SK-N-SH treated with all-trans-retinoic acid at 6 μM for 48 hours (cell line): ENCODE measurements around the gene SPEF1.

Source experiments
- ATAC-seq: fragments of 200-7000 bp; cut with Tn5 transposase; 3 replicates; pipeline ENCODE4 v1.9.1; 2020; ENCODE audit warnings: mild to moderate bottlenecking, moderate library complexity
- ARNTL ChIP-seq: fragments of 450-650 bp; formaldehyde crosslinking; IDR thresholded peaks from 2 replicates; pipeline ENCODE4 v1.5.0; 2020; ENCODE audit warnings: low read depth, mild to moderate bottlenecking, moderate library complexity, borderline replicate concordance
- BACH2 ChIP-seq: fragments of 250-450 bp; sonication (Bioruptor Pico); IDR thresholded peaks from 2 replicates; pipeline ENCODE4 v1.9.0; 2021; ENCODE audit warnings: mild to moderate bottlenecking, borderline replicate concordance
- CSDC2 ChIP-seq: fragments of 250-450 bp; sonication (Bioruptor Pico); IDR thresholded peaks from 2 replicates; pipeline ENCODE4 v1.5.0; 2020; ENCODE audit warnings: mild to moderate bottlenecking, moderate library complexity
- ESRRG ChIP-seq: fragments of 250-450 bp; sonication (Bioruptor Pico); IDR thresholded peaks from 2 replicates; pipeline ENCODE4 v1.6.1; 2021; ENCODE audit warnings: mild to moderate bottlenecking
- GLIS3 ChIP-seq: fragments of 250-450 bp; sonication (Bioruptor Pico); IDR thresholded peaks from 2 replicates; pipeline ENCODE4 v1.5.0; 2020; ENCODE audit warnings: mild to moderate bottlenecking, moderate library complexity
- ISL1 ChIP-seq: fragments of 250-450 bp; sonication (Bioruptor Pico); IDR thresholded peaks from 2 replicates; pipeline ENCODE4 v2.1.2; 2022; ENCODE audit warnings: mild to moderate bottlenecking, moderate library complexity
- OSR1 ChIP-seq: fragments of 250-450 bp; sonication (Bioruptor Pico); IDR thresholded peaks from 2 replicates; pipeline ENCODE4 v1.8.0; 2022; ENCODE audit warnings: moderate library complexity, mild to moderate bottlenecking, inconsistent platforms
- PPARA ChIP-seq: fragments of 250-450 bp; sonication (Bioruptor Pico); IDR thresholded peaks from 2 replicates; pipeline ENCODE4 v1.5.0; 2020; ENCODE audit warnings: mild to moderate bottlenecking, borderline replicate concordance
- RARB ChIP-seq: fragments of 250-450 bp; sonication (Bioruptor Pico); IDR thresholded peaks from 2 replicates; pipeline ENCODE4 v1.8.0; 2021; ENCODE audit warnings: mild to moderate bottlenecking, moderate library complexity
- SNAI2 ChIP-seq: fragments of 250-450 bp; sonication (Bioruptor Pico); IDR thresholded peaks from 2 replicates; pipeline ENCODE4 v1.5.0; 2020; ENCODE audit warnings: mild to moderate bottlenecking, moderate library complexity
- TCF4 ChIP-seq: fragments of 250-450 bp; sonication (Bioruptor Pico); IDR thresholded peaks from 2 replicates; pipeline ENCODE4 v1.8.0; 2021; ENCODE audit warnings: mild to moderate bottlenecking, moderate library complexity, borderline replicate concordance
- TOX ChIP-seq: fragments of 250-450 bp; sonication (Bioruptor Pico); IDR thresholded peaks from 2 replicates; pipeline ENCODE4 v1.8.0; 2021; ENCODE audit warnings: mild to moderate bottlenecking, moderate library complexity, borderline replicate concordance
- ZC3H10 ChIP-seq: fragments of 250-450 bp; sonication (Bioruptor Pico); IDR thresholded peaks from 2 replicates; pipeline ENCODE4 v1.5.1; 2021; ENCODE audit warnings: mild to moderate bottlenecking, moderate library complexity
- ZFP30 ChIP-seq: fragments of 450-650 bp; formaldehyde crosslinking; IDR thresholded peaks from 2 replicates; pipeline ENCODE4 v1.5.0; 2022; ENCODE audit warnings: mild to moderate bottlenecking, moderate library complexity
- ZNF565 ChIP-seq: fragments of 450-650 bp; formaldehyde crosslinking; conservative IDR thresholded peaks from 2 replicates; pipeline ENCODE4 v1.5.0; 2020; ENCODE audit warnings: low read depth, mild to moderate bottlenecking, moderate library complexity
- ZNF70 ChIP-seq: fragments of 450-650 bp; formaldehyde crosslinking; IDR thresholded peaks from 2 replicates; pipeline ENCODE4 v1.5.0; 2020; ENCODE audit warnings: mild to moderate bottlenecking, moderate library complexity
- ZNF8 ChIP-seq: fragments of 450-650 bp; formaldehyde crosslinking; IDR thresholded peaks from 2 replicates; pipeline ENCODE4 v1.5.0; 2020; ENCODE audit warnings: mild to moderate bottlenecking, moderate library complexity
- TF ChIP-seq, protein P1 (sequence below): fragments of 250-450 bp; sonication (Bioruptor Pico); IDR thresholded peaks from 2 replicates; pipeline ENCODE4 v1.5.1; 2021; ENCODE audit warnings: mild to moderate bottlenecking, moderate library complexity
- TF ChIP-seq, protein P2 (sequence below): fragments of 250-450 bp; sonication (Bioruptor Pico); IDR thresholded peaks from 2 replicates; pipeline ENCODE4 v1.5.1; 2020; ENCODE audit warnings: low read depth, mild to moderate bottlenecking, moderate library complexity
- TF ChIP-seq, protein P3 (sequence below): fragments of 250-450 bp; sonication (Bioruptor Pico); IDR thresholded peaks from 2 replicates; pipeline ENCODE4 v1.5.0; 2020; ENCODE audit warnings: mild to moderate bottlenecking, moderate library complexity
- TF ChIP-seq, protein P4 (sequence below): fragments of 250-450 bp; sonication (Bioruptor Pico); IDR thresholded peaks from 2 replicates; pipeline ENCODE4 v1.8.0; 2020; ENCODE audit warnings: mild to moderate bottlenecking, moderate library complexity, borderline replicate concordance

Gene SPEF1

DNA sequence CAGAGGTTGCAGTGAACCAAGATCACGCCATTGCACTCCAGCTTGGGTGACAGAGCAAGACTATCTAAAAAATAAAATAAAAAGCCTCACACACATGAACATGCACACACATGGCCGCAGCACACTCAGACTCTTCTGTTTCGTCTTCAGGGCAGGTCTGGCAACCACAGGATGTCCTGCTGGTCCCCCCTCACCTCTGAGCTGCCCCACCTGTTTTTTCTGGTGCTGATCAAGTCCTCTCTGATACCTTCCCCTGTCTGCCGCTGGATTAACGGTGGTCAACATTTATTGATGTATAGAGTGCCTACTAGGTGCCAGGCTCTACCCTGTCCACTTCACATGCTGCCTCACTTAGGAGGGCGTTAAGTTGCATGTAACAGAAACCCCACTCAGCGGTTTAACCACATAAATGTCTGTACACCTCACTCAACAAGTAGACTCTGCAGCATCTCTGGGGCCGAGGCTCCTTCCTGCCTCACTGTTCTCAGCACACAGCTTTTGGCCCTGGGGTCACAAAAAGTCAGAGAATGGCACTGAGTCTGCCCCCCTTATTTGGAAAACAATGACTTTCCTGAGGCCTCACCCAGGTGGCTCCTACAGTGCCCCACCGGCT is 34.6 kb upstream of the SPEF1 start:
- ATAC-seq: no peak
- no peak for TF ChIP-seq PPARA

DNA sequence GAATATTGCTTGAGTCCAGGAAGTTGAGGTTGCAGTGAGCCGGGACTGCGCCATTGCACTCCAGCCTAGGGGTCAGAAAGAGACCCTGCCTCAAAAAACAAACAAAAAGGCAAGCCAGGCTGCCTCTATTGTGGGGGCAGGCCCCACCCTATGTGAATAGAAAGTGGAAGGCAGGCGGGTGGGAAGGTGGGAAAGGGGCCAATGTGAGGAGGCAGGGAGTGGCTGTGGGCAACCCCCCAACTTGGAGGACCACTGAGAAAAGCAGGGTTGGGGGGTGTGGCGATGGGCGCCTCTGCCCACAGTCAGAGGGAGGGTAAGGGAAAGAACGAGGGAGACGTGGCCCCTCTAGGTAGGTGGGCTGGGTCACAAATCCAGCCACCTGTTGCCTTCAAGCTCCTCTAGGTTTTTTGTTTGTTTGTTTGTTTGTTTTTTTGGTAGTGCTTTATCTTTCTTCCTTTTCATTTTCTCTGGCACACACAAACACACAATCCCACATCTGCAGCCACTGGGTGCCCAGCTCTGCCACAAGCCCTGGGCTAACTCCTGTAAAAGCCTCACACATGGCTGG is 33.8 kb upstream of the SPEF1 start:
- no peak for ATAC-seq
- TF ChIP-seq ISL1 (no peak), RARB (CRISPR knock-in tag) (no peak), ZNF70 (CRISPR knock-in tag) (no peak), ZFP30 (no peak)
- TF ChIP-seq, protein P1, sequence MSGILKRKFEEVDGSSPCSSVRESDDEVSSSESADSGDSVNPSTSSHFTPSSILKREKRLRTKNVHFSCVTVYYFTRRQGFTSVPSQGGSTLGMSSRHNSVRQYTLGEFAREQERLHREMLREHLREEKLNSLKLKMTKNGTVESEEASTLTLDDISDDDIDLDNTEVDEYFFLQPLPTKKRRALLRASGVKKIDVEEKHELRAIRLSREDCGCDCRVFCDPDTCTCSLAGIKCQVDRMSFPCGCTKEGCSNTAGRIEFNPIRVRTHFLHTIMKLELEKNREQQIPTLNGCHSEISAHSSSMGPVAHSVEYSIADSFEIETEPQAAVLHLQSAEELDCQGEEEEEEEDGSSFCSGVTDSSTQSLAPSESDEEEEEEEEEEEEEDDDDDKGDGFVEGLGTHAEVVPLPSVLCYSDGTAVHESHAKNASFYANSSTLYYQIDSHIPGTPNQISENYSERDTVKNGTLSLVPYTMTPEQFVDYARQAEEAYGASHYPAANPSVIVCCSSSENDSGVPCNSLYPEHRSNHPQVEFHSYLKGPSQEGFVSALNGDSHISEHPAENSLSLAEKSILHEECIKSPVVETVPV (CRISPR knock-in tag): no peak
- TF ChIP-seq, protein P2, sequence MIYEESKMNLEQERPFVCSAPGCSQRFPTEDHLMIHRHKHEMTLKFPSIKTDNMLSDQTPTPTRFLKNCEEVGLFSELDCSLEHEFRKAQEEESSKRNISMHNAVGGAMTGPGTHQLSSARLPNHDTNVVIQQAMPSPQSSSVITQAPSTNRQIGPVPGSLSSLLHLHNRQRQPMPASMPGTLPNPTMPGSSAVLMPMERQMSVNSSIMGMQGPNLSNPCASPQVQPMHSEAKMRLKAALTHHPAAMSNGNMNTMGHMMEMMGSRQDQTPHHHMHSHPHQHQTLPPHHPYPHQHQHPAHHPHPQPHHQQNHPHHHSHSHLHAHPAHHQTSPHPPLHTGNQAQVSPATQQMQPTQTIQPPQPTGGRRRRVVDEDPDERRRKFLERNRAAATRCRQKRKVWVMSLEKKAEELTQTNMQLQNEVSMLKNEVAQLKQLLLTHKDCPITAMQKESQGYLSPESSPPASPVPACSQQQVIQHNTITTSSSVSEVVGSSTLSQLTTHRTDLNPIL (CRISPR knock-in tag): no peak
- TF ChIP-seq, all 23 proteins: peak for 0

DNA sequence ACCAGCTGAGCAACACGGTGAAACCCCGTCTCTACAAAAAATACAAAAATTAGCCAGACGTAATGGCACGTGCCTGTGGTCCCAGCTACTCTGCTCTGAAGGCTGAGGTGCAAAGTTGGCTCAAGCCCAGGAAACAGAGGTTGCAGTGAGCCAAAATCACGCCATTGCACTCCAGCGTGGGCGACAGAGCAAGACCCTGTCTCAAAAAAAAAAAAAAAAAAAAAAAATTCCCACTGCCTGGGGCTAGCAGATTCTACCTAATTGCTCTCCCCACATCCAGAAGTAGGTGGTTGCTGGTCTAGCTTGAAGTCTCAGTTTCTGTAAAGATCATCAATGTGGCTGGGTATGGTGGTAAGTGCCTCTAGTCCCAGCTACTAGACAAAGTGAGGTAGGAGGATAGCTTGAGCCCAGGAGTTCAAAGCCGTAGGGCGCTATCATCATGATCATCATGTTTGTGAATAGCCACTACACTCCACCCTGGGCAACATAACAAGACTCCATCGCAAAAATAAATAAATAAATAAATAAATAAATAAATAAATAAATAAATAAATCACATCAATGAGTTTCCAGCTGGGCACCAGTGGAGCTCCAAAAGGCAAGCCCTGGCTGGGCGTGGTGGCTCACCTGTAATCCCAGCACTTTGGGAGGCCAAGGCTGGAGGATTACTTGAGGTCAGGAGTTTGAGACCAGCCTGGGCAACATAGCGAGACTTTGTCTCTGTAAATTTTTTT is 32.8 kb upstream of the SPEF1 start:
- TF ChIP-seq ZFP30 (no peak), ZNF8 (CRISPR knock-in tag) (no peak), ESRRG (no peak)
- no peak for ATAC-seq

DNA sequence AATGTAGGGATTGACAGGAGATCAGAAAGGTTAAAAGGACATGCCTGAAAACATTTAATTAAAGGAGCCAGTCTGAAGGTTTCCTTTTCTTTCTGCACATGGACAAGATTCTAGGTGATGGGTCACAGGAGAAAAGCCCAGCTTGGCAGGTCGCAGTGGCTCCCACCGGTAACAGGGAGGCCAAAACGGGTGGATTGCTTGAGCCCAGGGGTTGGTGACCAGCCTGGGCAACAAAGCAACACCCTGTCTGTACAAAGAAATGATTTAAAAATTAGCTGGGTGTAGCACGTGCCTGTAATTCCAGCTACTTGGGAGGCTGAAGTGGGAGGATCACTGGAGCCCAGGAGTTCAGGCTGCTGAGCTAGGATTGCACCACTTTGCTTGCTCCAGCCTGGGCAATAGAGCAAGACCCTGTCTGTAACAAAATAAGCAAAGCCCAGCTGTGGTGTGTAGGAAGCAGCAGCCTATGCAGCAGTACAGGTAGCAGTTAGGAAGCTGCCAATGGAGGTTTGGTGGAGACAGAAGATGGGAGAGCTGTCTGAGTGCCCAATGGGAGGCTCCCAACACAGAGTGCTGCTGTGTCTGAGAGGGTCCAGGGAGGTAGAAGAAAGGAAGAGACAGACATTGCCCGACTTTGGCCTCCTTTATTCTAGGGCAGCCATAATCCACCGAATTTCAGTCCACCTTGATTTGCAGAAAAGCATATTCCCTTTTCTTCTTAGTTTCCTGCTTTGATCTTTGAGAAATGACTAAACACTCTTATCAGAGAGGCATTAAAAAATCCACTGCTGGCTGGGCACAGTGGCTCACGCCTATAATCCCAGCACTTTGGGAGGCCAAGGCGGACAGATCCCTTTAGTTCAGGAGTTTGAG is 32.0 kb upstream of the SPEF1 start:
- TF ChIP-seq ZNF565 (CRISPR knock-in tag) (no peak), TCF4 (CRISPR knock-in tag) (no peak), RARB (CRISPR knock-in tag) (no peak), GLIS3 (CRISPR knock-in tag) (no peak), PPARA (no peak), ZNF8 (CRISPR knock-in tag) (no peak), ZNF70 (CRISPR knock-in tag) (no peak), SNAI2 (no peak), ZFP30 (no peak), ARNTL (no peak), OSR1 (CRISPR knock-in tag) (no peak), BACH2 (CRISPR knock-in tag) (no peak), ISL1 (no peak), CSDC2 (CRISPR knock-in tag) (no peak), ESRRG (no peak), TOX (CRISPR knock-in tag) (no peak), ZC3H10 (CRISPR knock-in tag) (no peak)
- TF ChIP-seq, protein P3, sequence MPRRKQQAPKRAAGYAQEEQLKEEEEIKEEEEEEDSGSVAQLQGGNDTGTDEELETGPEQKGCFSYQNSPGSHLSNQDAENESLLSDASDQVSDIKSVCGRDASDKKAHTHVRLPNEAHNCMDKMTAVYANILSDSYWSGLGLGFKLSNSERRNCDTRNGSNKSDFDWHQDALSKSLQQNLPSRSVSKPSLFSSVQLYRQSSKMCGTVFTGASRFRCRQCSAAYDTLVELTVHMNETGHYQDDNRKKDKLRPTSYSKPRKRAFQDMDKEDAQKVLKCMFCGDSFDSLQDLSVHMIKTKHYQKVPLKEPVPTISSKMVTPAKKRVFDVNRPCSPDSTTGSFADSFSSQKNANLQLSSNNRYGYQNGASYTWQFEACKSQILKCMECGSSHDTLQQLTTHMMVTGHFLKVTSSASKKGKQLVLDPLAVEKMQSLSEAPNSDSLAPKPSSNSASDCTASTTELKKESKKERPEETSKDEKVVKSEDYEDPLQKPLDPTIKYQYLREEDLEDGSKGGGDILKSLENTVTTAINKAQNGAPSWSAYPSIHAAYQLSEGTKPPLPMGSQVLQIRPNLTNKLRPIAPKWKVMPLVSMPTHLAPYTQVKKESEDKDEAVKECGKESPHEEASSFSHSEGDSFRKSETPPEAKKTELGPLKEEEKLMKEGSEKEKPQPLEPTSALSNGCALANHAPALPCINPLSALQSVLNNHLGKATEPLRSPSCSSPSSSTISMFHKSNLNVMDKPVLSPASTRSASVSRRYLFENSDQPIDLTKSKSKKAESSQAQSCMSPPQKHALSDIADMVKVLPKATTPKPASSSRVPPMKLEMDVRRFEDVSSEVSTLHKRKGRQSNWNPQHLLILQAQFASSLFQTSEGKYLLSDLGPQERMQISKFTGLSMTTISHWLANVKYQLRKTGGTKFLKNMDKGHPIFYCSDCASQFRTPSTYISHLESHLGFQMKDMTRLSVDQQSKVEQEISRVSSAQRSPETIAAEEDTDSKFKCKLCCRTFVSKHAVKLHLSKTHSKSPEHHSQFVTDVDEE (CRISPR knock-in tag): no peak
- TF ChIP-seq, protein P2 (CRISPR knock-in tag): no peak
- TF ChIP-seq, protein P4, sequence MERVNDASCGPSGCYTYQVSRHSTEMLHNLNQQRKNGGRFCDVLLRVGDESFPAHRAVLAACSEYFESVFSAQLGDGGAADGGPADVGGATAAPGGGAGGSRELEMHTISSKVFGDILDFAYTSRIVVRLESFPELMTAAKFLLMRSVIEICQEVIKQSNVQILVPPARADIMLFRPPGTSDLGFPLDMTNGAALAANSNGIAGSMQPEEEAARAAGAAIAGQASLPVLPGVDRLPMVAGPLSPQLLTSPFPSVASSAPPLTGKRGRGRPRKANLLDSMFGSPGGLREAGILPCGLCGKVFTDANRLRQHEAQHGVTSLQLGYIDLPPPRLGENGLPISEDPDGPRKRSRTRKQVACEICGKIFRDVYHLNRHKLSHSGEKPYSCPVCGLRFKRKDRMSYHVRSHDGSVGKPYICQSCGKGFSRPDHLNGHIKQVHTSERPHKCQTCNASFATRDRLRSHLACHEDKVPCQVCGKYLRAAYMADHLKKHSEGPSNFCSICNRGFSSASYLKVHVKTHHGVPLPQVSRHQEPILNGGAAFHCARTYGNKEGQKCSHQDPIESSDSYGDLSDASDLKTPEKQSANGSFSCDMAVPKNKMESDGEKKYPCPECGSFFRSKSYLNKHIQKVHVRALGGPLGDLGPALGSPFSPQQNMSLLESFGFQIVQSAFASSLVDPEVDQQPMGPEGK (CRISPR knock-in tag): no peak
- ATAC-seq: no peak
